Measurements from ENCODE around the gene ANKRD30A.
"Not testable (repeated sequence)": the region's sequence is repeated elsewhere in the genome, so short reads cannot be mapped to it uniquely, and the experiment has no call there.

The ANKRD30A gene

GRCh38 chr10:37269554-37270256 lies 144.3 kb downstream of the ANKRD30A start:
- no peak for DNase-seq

GRCh38 chr10:37275216-37275777 lies 149.9 kb downstream of the ANKRD30A start:
- DNase-seq = no peak

DNA sequence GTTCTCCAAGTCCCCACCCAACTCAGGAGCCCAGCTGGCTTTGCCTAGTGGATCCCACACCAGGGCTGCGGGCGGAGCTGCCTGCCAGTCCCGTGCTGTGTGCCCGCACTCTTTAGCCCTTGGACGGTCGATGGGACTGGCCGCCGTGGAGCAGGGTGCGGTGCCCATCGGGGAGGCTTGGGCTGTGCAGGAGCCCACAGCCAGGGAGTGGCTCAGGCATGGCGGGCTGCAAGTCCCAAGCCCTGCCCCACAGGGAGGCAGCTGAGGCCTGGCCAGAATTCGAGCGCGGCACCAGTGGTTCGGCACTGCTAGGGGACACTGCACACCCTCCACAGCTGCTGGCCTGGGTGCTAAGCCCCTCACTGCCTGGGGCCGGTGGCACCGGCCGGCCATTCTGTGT lies 159.7 kb downstream of the ANKRD30A start:
- no peak for DNase-seq

DNA sequence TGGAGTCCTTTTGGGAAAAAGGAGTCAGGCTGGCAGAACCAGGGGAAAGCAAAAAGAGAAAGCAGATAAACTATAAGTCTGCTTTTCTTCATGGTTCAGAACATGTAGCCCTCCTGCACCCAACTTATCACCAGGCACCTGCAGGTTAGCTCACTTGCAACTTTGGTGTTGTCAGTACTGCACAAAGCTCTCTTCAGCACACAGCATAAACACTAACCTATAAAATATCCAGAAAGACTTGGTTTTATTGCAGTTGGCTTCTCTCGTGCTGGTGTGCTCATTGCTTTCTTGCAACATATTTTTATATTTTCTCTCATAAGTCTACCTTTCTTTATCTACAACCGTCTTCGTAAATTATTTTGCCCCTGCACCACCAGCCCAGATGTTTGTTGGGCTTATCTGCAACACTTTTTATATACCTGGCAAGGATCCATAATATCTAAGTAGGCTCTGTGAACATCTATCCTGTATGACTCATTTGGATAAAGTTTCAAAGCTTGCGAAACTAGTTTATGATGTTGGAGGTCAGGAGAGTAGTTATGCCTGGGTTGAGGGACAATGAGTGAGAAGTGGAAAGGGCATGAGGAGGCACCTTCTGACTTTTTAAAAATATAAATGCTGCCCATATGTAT lies 164.6 kb downstream of the ANKRD30A start:
- DNase-seq = no peak

DNA sequence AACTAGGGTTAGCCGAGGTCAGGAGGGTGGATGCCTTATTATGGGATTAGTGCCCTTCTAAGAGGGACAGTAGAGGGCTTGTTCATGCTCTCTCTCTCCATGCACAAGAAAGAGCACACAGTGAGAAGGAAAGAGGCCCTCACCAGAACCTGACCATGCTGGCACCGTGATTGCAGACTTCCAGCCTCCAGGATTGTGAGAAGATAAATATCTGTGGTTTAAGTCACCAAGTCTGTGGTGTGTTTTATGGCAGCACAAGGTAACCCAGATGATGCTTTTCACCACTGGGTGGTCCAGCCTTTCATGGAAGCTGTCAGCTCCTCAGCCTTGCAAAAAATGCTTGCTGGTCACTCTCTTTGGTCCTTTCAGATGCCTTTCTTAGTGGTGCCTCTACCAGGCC lies 175.9 kb downstream of the ANKRD30A start:
- DNase-seq = no peak

DNA sequence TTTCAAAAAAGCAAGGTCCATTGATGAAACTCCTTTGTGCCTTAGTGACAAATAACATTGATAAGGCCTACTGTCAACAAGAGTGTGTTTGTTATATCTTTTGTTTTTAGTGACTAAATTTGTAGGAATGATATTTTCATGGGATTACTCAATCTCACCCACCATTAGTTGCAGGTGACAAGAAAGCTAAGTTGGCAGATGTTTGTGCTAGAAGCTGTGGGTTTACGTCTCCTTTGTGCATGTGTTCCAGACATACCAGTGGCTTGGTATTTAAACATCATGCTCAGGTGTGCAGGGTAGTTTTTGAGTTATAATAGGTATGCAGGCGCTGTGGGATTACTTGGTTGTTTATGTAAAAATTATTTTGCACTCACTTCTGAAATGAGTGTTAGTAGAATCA lies 178.6 kb downstream of the ANKRD30A start:
- no peak for DNase-seq

DNA sequence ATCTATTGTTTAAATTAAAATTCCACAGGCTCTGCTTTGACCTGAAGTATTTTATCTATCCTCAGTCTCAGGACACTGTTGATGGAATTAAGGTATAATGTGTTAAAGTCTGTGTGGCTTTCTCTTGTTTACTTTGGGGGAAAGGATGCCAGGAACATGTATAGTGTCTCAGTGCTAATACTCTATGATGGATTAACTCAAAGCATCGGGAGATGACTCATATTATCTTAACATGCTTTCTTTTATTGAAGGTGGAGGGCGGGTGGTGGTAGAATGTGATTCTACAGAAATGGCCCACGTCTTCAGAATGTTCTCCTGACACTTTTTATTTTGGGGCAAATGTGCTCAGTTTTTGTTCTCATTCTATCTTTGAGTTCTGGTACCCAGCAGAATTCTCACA lies 189.0 kb downstream of the ANKRD30A start:
- no peak for DNase-seq

DNA sequence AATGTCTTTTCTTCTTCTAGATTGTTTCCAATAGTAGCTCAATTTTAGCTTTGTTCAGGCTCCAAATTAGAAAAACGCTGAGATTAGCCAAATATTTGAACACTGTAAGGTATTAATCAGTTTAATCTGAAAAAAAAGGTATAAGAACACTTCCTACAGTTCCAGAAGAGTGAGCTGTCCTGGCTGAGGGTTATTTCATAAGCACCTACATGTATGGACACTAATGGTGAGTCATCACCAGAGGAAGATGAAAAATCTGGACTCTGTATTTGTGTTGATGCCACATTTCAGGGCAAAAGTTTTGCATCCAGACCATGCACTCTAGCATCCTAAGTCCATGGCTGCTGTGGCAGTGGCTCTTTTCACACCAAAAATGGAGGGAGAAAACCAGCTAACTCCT lies 189.5 kb downstream of the ANKRD30A start:
- no peak for DNase-seq

GRCh38 chr10:37344413-37344812 lies 219.0 kb downstream of the ANKRD30A start:
- no peak for DNase-seq

DNA sequence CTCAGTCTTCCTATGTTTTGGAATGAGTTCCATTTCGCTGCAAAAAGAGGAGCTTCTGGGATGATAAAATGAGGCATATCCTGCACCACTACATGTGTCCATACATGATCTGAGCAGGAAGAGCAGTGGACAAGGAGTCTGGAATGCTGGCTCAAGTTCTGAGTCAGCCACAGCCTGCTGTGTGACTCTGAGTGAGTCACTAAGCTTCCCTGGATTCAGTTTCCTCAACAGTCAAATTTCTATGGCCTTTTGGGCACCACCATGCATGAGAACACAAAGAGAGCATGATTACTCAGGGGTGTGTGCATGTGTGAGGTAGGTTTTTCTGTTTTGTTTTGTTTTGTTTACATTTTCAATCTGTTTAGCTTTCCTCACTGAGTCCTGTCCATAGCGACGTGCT lies 254.6 kb downstream of the ANKRD30A start:
- DNase-seq = no peak

DNA sequence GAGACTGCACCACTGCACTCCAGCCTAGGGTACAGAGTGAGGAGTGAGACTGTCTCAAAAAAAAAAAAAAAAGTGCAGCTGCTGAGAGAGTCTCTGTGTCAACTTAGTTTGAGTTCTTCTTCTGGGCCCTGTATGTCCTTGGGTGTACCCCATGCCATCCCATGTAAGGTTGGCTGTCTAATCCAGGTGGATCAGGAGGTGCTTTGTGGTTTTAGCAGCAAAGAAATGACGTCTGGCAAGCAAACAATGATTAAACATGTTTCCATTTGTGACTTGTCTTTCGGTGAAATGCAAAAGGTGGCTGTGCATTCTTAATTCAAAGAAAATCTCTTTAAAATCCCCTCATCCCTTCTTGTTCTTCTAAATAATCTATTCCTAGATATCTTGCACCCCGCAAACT lies 255.9 kb downstream of the ANKRD30A start:
- no peak for DNase-seq

DNA sequence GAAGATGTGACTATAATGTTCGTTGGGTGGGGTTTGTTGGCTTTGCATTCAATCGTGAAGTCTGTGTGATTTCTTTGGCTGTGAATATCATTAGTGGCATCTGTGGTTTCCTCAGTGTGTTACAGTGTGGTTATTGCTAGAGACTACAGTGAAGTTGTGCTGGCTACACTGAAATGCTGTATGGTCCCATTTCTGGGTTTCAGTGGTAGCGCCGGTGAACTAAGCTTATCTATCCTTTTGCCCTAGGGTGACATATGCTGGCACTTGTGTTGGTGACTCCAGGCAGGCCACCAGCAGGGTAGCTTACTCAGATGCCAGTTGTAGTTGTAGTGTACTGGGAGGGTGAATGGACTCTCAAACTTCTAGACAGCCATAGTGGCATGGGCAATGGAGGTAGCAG lies 259.5 kb downstream of the ANKRD30A start:
- no peak for DNase-seq

GRCh38 chr10:37390926-37391325 lies 265.5 kb downstream of the ANKRD30A start:
- no peak for DNase-seq

GRCh38 chr10:37400774-37401173 lies 275.4 kb downstream of the ANKRD30A start:
- DNase-seq = not testable (repeated sequence)

DNA sequence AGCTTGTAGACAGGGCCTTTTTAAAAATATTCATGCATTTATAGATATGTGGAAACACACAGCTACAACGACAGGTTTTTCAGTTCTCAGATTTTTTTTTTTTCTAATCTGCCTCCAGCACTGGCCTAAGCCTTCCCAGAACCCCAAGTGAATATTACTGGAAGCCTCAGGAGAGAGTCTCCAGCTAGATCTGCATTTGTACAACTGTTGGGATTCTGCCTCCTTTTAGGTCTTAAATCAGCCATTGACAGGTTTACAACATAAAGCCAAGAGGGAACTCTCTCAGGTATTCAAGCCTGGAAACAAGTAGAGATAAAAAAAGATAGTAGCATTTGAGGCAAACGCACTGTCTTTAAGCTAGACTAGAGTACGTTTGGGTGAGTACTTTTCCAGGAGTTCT lies 275.8 kb downstream of the ANKRD30A start:
- no peak for DNase-seq

- no peak for DNase-seq
Observed at GRCh38 chr10:37403776-37404175, 278.4 kb downstream of the ANKRD30A start.
